CD14-positive monocyte (primary cell): ENCODE data around the gene KHDC4. TPM values are rescaled to one million over a fixed set of nuclear protein-coding genes. Genes with fewer than 3 reads are reported as not detected.

Source experiments
- DNase-seq, 3 donors: peaks; one replicate each; pipeline ENCODE4 v3.0.0-alpha.2; 2011 to 2022
- H2AFZ ChIP-seq: 2 replicates; pipeline ENCODE4 v1.6.0; 2012; ENCODE audit warnings: mild to moderate bottlenecking, low read depth, low read length, inconsistent platforms; ENCODE audit not compliant: insufficient read depth, poor library complexity, severe bottlenecking
- H3K27ac ChIP-seq, 2 donors: 1 replicate in 1 of 2; 2 replicates in 1 of 2; pipeline ENCODE4 v1.5.1; 2012 to 2013; ENCODE audit warnings: low read length in 2 of 2, control low read depth in 1 of 2, inconsistent platforms in 1 of 2, low read depth in 1 of 2, mild to moderate bottlenecking in 1 of 2
- H3K27me3 ChIP-seq, 2 donors: one replicate each; pipeline versions ENCODE4 v1.6.0 to v1.6.1; 2011 to 2013; ENCODE audit warnings: low read length in 2 of 2; ENCODE audit not compliant: control insufficient read depth in 2 of 2, insufficient read depth in 2 of 2
- H3K36me3 ChIP-seq, 2 donors: replicated peaks in 1 of 2; 1 replicate in 1 of 2; 2 replicates in 1 of 2; pipeline versions ENCODE4 v1.5.1 to v1.6.1; 2012 to 2013; ENCODE audit warnings: low read length in 2 of 2, control low read depth in 1 of 2, inconsistent platforms in 1 of 2, mild to moderate bottlenecking in 1 of 2; ENCODE audit not compliant: insufficient read depth in 2 of 2, control insufficient read depth in 1 of 2
- H3K4me1 ChIP-seq, 2 donors: 1 replicate in 1 of 2; 2 replicates in 1 of 2; pipeline versions ENCODE4 v1.5.1 to v1.6.1; 2012 to 2013; ENCODE audit warnings: low read length in 2 of 2, control low read depth in 1 of 2, inconsistent platforms in 1 of 2, mild to moderate bottlenecking in 1 of 2, moderate library complexity in 1 of 2; ENCODE audit not compliant: insufficient read depth in 2 of 2, control insufficient read depth in 1 of 2
- H3K4me2 ChIP-seq: replicated peaks from 2 replicates; pipeline ENCODE3; 2012; ENCODE audit warnings: low read length, moderate library complexity, mild to moderate bottlenecking; ENCODE audit not compliant: poor library complexity, severe bottlenecking; ENCODE audit errors: extremely low read depth
- H3K4me3 ChIP-seq, 3 experiments: fragments of 200-600 bp in 1 of 3; sonication (generic) in 1 of 3; replicated peaks in 1 of 3; 1 replicate in 2 of 3; 2 replicates in 1 of 3; pipeline ENCODE4 v1.5.1; 2011 to 2013; ENCODE audit warnings: low read length in 3 of 3, mild to moderate bottlenecking in 3 of 3, control low read depth in 2 of 3, low read depth in 2 of 3, inconsistent platforms in 1 of 3, moderate library complexity in 1 of 3
- H3K79me2 ChIP-seq: 2 replicates; pipeline ENCODE4 v1.6.0; 2012; ENCODE audit warnings: mild to moderate bottlenecking, control low read depth, inconsistent platforms, low read length, moderate library complexity; ENCODE audit not compliant: insufficient read depth
- H3K9ac ChIP-seq: 2 replicates; pipeline ENCODE4 v1.6.0; 2017; ENCODE audit warnings: low read length, mild to moderate bottlenecking; ENCODE audit not compliant: insufficient read depth, poor library complexity, severe bottlenecking
- H3K9me3 ChIP-seq, 2 donors: replicated peaks in 1 of 2; 1 replicate in 1 of 2; 2 replicates in 1 of 2; pipeline versions ENCODE4 v1.5.1 to v1.6.1; 2012 to 2013; ENCODE audit warnings: low read length in 2 of 2, control low read depth in 1 of 2; ENCODE audit not compliant: control insufficient read depth in 1 of 2, insufficient read depth in 1 of 2
- H4K20me1 ChIP-seq: 2 replicates; pipeline ENCODE4 v1.6.0; 2012; ENCODE audit warnings: mild to moderate bottlenecking, low read length, control low read depth, moderate library complexity; ENCODE audit not compliant: insufficient read depth
- H3K27ac Mint-ChIP-seq, 7 donors: one replicate each; pipeline ENCODE4 v1.8.0; 2020; ENCODE audit warnings: mild to moderate bottlenecking in 7 of 7, mixed read lengths in 7 of 7, moderate library complexity in 6 of 7, inconsistent platforms in 2 of 7
- H3K27me3 Mint-ChIP-seq, 3 donors: one replicate each; pipeline ENCODE4 v1.8.0; 2021 to 2022; ENCODE audit warnings: low read depth in 3 of 3, mild to moderate bottlenecking in 3 of 3, mixed read lengths in 3 of 3, moderate library complexity in 3 of 3, inconsistent platforms in 1 of 3
- H3K36me3 Mint-ChIP-seq, 2 donors: one replicate each; pipeline ENCODE4 v1.8.0; 2020; ENCODE audit warnings: mixed read lengths in 2 of 2, inconsistent platforms in 1 of 2, mild to moderate bottlenecking in 1 of 2
- H3K4me1 Mint-ChIP-seq: one replicate; pipeline ENCODE4 v1.8.0; 2020; ENCODE audit warnings: mild to moderate bottlenecking, mixed read lengths
- H3K4me3 Mint-ChIP-seq, 2 donors: one replicate each; pipeline ENCODE4 v1.8.0; 2020; ENCODE audit warnings: mild to moderate bottlenecking in 2 of 2, mixed read lengths in 2 of 2, moderate library complexity in 1 of 2
- H3K9me3 Mint-ChIP-seq, 7 donors: one replicate each; pipeline ENCODE4 v1.8.0; 2020 to 2022; ENCODE audit warnings: mixed read lengths in 7 of 7, mild to moderate bottlenecking in 6 of 7, moderate library complexity in 6 of 7, inconsistent platforms in 2 of 7
- WGBS: methylation state at CpG from one replicate; pipeline ENCODE4 v1.1.5; 2013; ENCODE audit warnings: missing lambda C conversion rate; ENCODE audit not compliant: insufficient coverage; 5-methylcytosine and 5-hydroxymethylcytosine counted together
- intact Hi-C, 2 donors: fragments of 100-400 bp; cut with micrococcal nuclease; formaldehyde crosslinking; loops; one replicate each; pipeline versions ENCODE4 v1.15.0 to v1.15.1; 2023
- polyA plus RNA-seq, 3 donors: library from polyadenylated mRNA; depleted of rRNA in 1 of 3; unstranded in 2 of 3; stranded (reverse) in 1 of 3; fragments of 300-500 nt in 2 of 3; fragments of >200 nt in 1 of 3; fragmentation: Illumina TruSeq in 2 of 3; gene quantifications; 1 replicate in 2 of 3; 2 replicates in 1 of 3; pipeline ENCODE4 v1.2.3, GENCODE V29; 2012 to 2021
- TF ChIP-seq, protein P1 (sequence below): fragments of 200-600 bp; IDR thresholded peaks from one replicate; pipeline ENCODE4 v1.8.0; 2022; ENCODE audit warnings: antibody characterized with exemption, mild to moderate bottlenecking

Gene KHDC4
- polyA plus RNA-seq, 3 donors, result 3.4 to 22.0 (median 3.5) TPM

DNA sequence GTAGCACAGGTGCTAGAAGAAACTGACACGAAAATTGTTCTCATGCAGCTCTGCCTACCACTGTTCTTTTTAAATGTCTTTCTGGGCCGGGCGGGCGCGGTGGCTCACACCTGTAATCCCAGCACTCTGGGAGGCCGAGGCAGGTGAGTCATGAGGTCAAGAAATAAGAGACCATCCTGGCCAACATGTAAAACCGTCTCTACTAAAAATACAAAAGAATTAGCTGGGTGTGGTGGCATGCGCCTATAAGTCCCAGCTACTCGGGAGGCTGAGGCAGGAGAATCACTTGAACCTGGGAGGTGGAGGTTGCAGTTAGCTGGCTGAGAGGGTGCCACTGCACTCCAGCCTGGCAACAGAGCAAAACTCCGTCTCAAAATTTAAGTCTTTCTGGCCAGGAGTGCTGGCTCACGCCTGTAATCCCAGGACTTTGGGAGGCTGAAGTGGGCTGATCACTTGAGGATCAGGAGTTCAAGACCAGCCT is 22.1 kb downstream of the KHDC4 start:
- H3K36me3 Mint-ChIP-seq, result peaks cover 59 to 76% of the 10 kb centered on the region in 2 donors
- peak overlapping the region; percentile 30 to 95 for H3K27ac ChIP-seq
- no peaks in the 10 kb centered on the region for H3K27me3 Mint-ChIP-seq

DNA sequence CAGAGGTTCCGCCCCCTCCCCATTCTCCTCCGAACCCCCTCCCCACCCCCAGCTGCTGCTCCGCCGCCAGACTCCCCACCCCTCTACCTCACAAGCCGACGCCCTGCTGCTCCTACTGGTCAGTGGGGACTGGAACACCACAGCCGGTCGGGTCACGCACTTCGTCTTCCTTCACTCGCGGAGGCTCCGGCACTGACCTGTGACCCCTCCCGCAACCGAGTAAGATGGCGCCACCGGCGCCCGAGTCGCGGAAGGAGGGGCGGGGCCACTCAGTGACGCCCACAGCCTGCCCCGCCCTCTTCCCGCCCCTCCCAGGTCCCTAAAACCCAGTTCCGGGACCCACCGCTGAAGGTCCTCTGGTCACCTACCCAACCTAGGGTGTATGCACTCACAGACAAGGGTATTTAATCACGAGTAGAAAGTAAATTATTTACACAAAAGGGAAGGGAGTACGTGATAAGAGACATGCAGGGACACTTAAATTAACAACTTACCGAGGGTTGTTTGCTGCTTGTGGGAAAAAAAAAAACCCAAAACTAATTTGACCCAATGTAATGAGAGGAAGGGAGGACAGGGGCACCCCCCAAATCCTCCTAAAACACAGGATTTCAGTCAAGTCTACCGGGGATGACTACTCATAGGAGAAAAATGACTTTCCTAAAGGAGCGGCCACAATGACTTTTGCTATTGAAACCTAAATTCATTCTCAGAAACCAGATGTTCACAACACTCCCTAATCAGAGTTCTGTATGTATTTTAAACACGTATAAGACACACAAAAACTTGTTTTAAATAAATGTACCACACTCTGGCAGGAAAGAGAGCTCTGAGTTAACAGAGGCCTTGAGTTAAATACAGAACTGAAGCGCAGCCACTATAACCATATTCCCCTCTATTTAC is 22.8 kb downstream of the KHDC4 start, which contains the start of gene RIT1:
RIT1 (minus strand) TSS at position 194 of the 900 bp plus-strand sequence. CDS start 588 bp downstream, outside the sequence.
- Mint-ChIP-seq H3K4me1 (peaks cover 21% of the 10 kb centered on the region), H3K9me3 (no peaks in the 10 kb centered on the region), H3K27ac (peak within 1 kb of the TSS; percentile 95 to 99 (median 98)), H3K4me3 (peak within 1 kb of the TSS; percentile 94 to 96), H3K27me3 (no peaks in the 10 kb centered on the region), H3K36me3 (peaks cover 55 to 76% of the 10 kb centered on the region in 2 donors)
- TF ChIP-seq, protein P1, sequence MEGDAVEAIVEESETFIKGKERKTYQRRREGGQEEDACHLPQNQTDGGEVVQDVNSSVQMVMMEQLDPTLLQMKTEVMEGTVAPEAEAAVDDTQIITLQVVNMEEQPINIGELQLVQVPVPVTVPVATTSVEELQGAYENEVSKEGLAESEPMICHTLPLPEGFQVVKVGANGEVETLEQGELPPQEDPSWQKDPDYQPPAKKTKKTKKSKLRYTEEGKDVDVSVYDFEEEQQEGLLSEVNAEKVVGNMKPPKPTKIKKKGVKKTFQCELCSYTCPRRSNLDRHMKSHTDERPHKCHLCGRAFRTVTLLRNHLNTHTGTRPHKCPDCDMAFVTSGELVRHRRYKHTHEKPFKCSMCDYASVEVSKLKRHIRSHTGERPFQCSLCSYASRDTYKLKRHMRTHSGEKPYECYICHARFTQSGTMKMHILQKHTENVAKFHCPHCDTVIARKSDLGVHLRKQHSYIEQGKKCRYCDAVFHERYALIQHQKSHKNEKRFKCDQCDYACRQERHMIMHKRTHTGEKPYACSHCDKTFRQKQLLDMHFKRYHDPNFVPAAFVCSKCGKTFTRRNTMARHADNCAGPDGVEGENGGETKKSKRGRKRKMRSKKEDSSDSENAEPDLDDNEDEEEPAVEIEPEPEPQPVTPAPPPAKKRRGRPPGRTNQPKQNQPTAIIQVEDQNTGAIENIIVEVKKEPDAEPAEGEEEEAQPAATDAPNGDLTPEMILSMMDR, result no peak
- DNase-seq, result peak; percentile 91 to 93 (median 93)
- Histone ChIP-seq H3K9me3 (no peaks in the 10 kb centered on the region), H3K4me3 (peak within 1 kb of the TSS; percentile 89 to 99 (median 95)), H3K4me1 (peaks cover 24 to 27% of the 10 kb centered on the region in 2 donors), H4K20me1 (peaks cover 26% of the 10 kb centered on the region), H3K27ac (peak within 1 kb of the TSS; percentile 95 to 96), H2AFZ (peak within 1 kb of the TSS; percentile 57), H3K4me2 (peak within 1 kb of the TSS; percentile 99), H3K36me3 (peaks cover 55 to 77% of the 10 kb centered on the region in 2 donors), H3K79me2 (peaks cover 46% of the 10 kb centered on the region), H3K9ac (peak within 1 kb of the TSS; percentile 83), H3K27me3 (no peaks in the 10 kb centered on the region)
- intact Hi-C loops, result loop anchor here in 1 of 2 donors (1.0 to 2.0 kb wide), 2 partner anchors 23 to 53 kb away; partner anchors contain the start of genes KHDC4 and SYT11
- 4% methylated on average over 23 of the region's 34 CpGs for WGBS

More for the DNA sequence above, 22.1 kb downstream of the KHDC4 start:
- Histone ChIP-seq H3K27me3 (no peaks in the 10 kb centered on the region), H4K20me1 (peaks cover 24% of the 10 kb centered on the region), H3K79me2 (peaks cover 41% of the 10 kb centered on the region), H3K9me3 (no peaks in the 10 kb centered on the region), H3K4me2 (no peak overlapping the region), H3K9ac (no peak overlapping the region), H2AFZ (no peak overlapping the region), H3K36me3 (peaks cover 58 to 77% of the 10 kb centered on the region in 2 donors), H3K4me1 (peaks cover 24 to 27% of the 10 kb centered on the region in 2 donors), H3K4me3 (peak overlapping the region in 1 of 3 experiments; percentile 95)
- intact Hi-C loops, result no loop called here
- Mint-ChIP-seq H3K4me1 (peaks cover 21% of the 10 kb centered on the region), H3K4me3 (no peak overlapping the region), H3K9me3 (no peaks in the 10 kb centered on the region), H3K27ac (peak overlapping the region; percentile 95 to 99 (median 98))
- 88% methylated on average over 5 of the region's 11 CpGs for WGBS
- DNase-seq, result no peak
- TF ChIP-seq, protein P1, result no peak
